MM.1S (cell line): Measurements from ENCODE around the gene PAN2.
A peak's percentile ranks its signal among the peaks of the same experiment; 100 is the strongest.

ENCODE experiments used
- DNase-seq: peaks from one replicate; pipeline ENCODE4 v3.0.0-alpha.2; 2015
- H2AFZ ChIP-seq: fragments of 300-600 bp; sonication (generic); 2 replicates; pipeline ENCODE4 v1.6.0; 2016; ENCODE audit warnings: antibody characterized with exemption, low read length
- H3F3A ChIP-seq: fragments of 300-600 bp; sonication (generic); 2 replicates; pipeline ENCODE4 v1.6.1; 2016; ENCODE audit warnings: mild to moderate bottlenecking, antibody characterized with exemption, low read length, moderate library complexity, mixed read lengths; ENCODE audit not compliant: insufficient read depth
- H3K27ac ChIP-seq: fragments of 300-600 bp; sonication (generic); 2 replicates; pipeline ENCODE4 v1.5.1; 2016; ENCODE audit warnings: mild to moderate bottlenecking, low read length
- H3K27me3 ChIP-seq: fragments of 300-600 bp; sonication (generic); replicated peaks from 2 replicates; pipeline ENCODE4 v1.6.0; 2016; ENCODE audit warnings: low read length; ENCODE audit not compliant: insufficient read depth
- H3K36me3 ChIP-seq: fragments of 300-600 bp; sonication (generic); replicated peaks from 2 replicates; pipeline ENCODE4 v1.6.1; 2016; ENCODE audit warnings: mild to moderate bottlenecking, low read length, mixed read lengths; ENCODE audit not compliant: insufficient read depth
- H3K4me1 ChIP-seq: fragments of 300-600 bp; sonication (generic); 2 replicates; pipeline ENCODE4 v1.6.1; 2016; ENCODE audit warnings: low read length, mixed read lengths
- H3K4me2 ChIP-seq: fragments of 300-600 bp; sonication (generic); 2 replicates; pipeline ENCODE4 v1.6.0; 2016; ENCODE audit warnings: low read depth, low read length
- H3K4me3 ChIP-seq: fragments of 300-600 bp; sonication (generic); 2 replicates; pipeline ENCODE4 v1.5.1; 2016; ENCODE audit warnings: low read length, mixed read lengths
- H3K79me2 ChIP-seq: fragments of 300-600 bp; sonication (generic); 2 replicates; pipeline ENCODE4 v1.6.1; 2016; ENCODE audit warnings: mixed run types, low read length, mixed read lengths
- H3K9ac ChIP-seq: fragments of 300-600 bp; sonication (generic); 2 replicates; pipeline ENCODE4 v1.6.1; 2016; ENCODE audit warnings: low read length, mixed read lengths
- H3K9me2 ChIP-seq: fragments of 300-600 bp; sonication (generic); replicated peaks from 2 replicates; pipeline ENCODE4 v1.6.1; 2016; ENCODE audit warnings: mild to moderate bottlenecking, low read length, mixed read lengths; ENCODE audit not compliant: insufficient read depth
- H3K9me3 ChIP-seq: fragments of 300-600 bp; sonication (generic); replicated peaks from 2 replicates; pipeline ENCODE4 v1.6.1; 2016; ENCODE audit warnings: mild to moderate bottlenecking, low read length, mixed read lengths; ENCODE audit not compliant: insufficient read depth
- H4K20me1 ChIP-seq: fragments of 300-600 bp; sonication (generic); 2 replicates; pipeline ENCODE4 v1.6.1; 2016; ENCODE audit warnings: mild to moderate bottlenecking, low read length, moderate library complexity, mixed read lengths; ENCODE audit not compliant: insufficient read depth
- CTCF ChIP-seq: fragments of 300-600 bp; sonication (generic); IDR thresholded peaks from 2 replicates; pipeline ENCODE4 v1.5.1; 2016; ENCODE audit warnings: antibody characterized with exemption, low read length, mixed read lengths
- EZH2 ChIP-seq: fragments of 300-600 bp; sonication (generic); optimal IDR thresholded peaks from 2 replicates; pipeline ENCODE3; 2017; ENCODE audit warnings: low read depth, mild to moderate bottlenecking, antibody characterized with exemption, low read length, mixed read lengths
- EZH2phosphoT487 ChIP-seq: fragments of 300-600 bp; sonication (generic); IDR thresholded peaks from 2 replicates; pipeline ENCODE4 v1.6.1; 2018; ENCODE audit warnings: antibody characterized with exemption, low read length

Gene PAN2

GRCh38 chr12:56299308-56299852 lies 34.4 kb downstream of the PAN2 start:
- Histone ChIP-seq H3K27me3 (no peaks in the 10 kb centered on the region), H4K20me1 (no peaks in the 10 kb centered on the region), H3K9ac (peak overlapping the region; percentile 76), H3K27ac (peak overlapping the region; percentile 74), H3K9me2 (no peaks in the 10 kb centered on the region), H3K36me3 (no peaks in the 10 kb centered on the region; the same call in 1 of the 2 replicates), H2AFZ (peak overlapping the region; percentile 60), H3K4me2 (peak overlapping the region; percentile 71), H3K9me3 (no peaks in the 10 kb centered on the region), H3K4me1 (peaks cover 26% of the 10 kb centered on the region), H3F3A (peaks cover 21% of the 10 kb centered on the region), H3K79me2 (peaks cover 69% of the 10 kb centered on the region), H3K4me3 (peak overlapping the region; percentile 95)
- TF ChIP-seq CTCF (no peak), EZH2phosphoT487 (no peak)
- DNase-seq: peak; percentile 52

GRCh38 chr12:56298828-56299227 lies 35.0 kb downstream of the PAN2 start:
- Histone ChIP-seq H3K27me3 (no peaks in the 10 kb centered on the region), H3K9ac (peak overlapping the region; percentile 76; the same call in 1 of the 2 replicates), H3K27ac (peak overlapping the region; percentile 74; the same call in 1 of the 2 replicates), H3F3A (peaks cover 21% of the 10 kb centered on the region), H3K4me1 (peaks cover 26% of the 10 kb centered on the region), H4K20me1 (peaks cover under 1% of the 10 kb centered on the region; the same call in 1 of the 2 replicates), H3K9me3 (no peaks in the 10 kb centered on the region), H3K9me2 (no peaks in the 10 kb centered on the region), H3K36me3 (no peaks in the 10 kb centered on the region; the same call in 1 of the 2 replicates), H3K4me3 (peak overlapping the region; percentile 95), H3K4me2 (peak overlapping the region; percentile 71), H2AFZ (peak overlapping the region; percentile 60; the same call in 1 of the 2 replicates), H3K79me2 (peaks cover 74% of the 10 kb centered on the region)
- no peak for DNase-seq
- no peak for TF ChIP-seq EZH2phosphoT487
- TF ChIP-seq CTCF: no peak
- TF ChIP-seq EZH2: no peak

- H4K20me1 ChIP-seq: peaks cover 4% of the 10 kb centered on the region; the same call in 1 of the 2 replicates
- H3K9ac ChIP-seq: no peak overlapping the region
- peaks cover 86% of the 10 kb centered on the region for H3K79me2 ChIP-seq
- H2AFZ ChIP-seq: no peak overlapping the region
- no peak overlapping the region for H3K4me3 ChIP-seq
- H3K4me2 ChIP-seq: no peak overlapping the region
- peaks cover 17% of the 10 kb centered on the region for H3F3A ChIP-seq
- H3K27me3 ChIP-seq: no peaks in the 10 kb centered on the region
- DNase-seq: no peak
- H3K4me1 ChIP-seq: peaks cover 22% of the 10 kb centered on the region
- H3K9me2 ChIP-seq: no peaks in the 10 kb centered on the region
- no peaks in the 10 kb centered on the region for H3K9me3 ChIP-seq
- no peaks in the 10 kb centered on the region; the same call in 1 of the 2 replicates for H3K36me3 ChIP-seq
- TF ChIP-seq EZH2phosphoT487: no peak
- no peak for TF ChIP-seq EZH2
- no peak for TF ChIP-seq CTCF
- no peak overlapping the region for H3K27ac ChIP-seq
Measured at GRCh38 chr12:56297400-56297799, 36.4 kb downstream of the PAN2 start.
